Measurements from ENCODE around the gene RNF31. TPM values are rescaled to one million over a fixed set of nuclear protein-coding genes. Genes with fewer than 3 reads are reported as not detected.

Gene RNF31
- total RNA-seq, 1 experiment from 2014 or later: 69.6 TPM

GRCh38 chr14:24184104-24184970 lies 37.0 kb downstream of the RNF31 start:
- no peaks in the 10 kb centered on the region for H3K27me3 ChIP-seq (ENCODE audit: low read length)
- no peak overlapping the region for H3K9ac ChIP-seq (ENCODE audit: low read length)
- BruUV-seq (replicated peaks): no TSS peak
- no peak overlapping the region for H3K4me3 ChIP-seq (ENCODE audit: low read length)
- no peak overlapping the region for H3K27ac ChIP-seq (ENCODE audit: low read length)
- intact Hi-C loops (cut with micrococcal nuclease): no loop called here
- H3F3A ChIP-seq (ENCODE audit: low read length, unreplicated experiment): no peaks in the 10 kb centered on the region
- no peak for TF ChIP-seq EZH2phosphoT487 (IDR thresholded peaks at IDR 0.05; ENCODE audit: borderline replicate concordance, low read length)
- TF ChIP-seq EZH2 (IDR thresholded peaks at IDR 0.05; ENCODE audit: low read length, unreplicated experiment): no peak
- TF ChIP-seq CTCF (conservative IDR thresholded peaks at IDR 0.05; ENCODE audit: low read depth, low read length): no peak
- H3K4me2 ChIP-seq (ENCODE audit: low read length): no peak overlapping the region
- H3K36me3 ChIP-seq (ENCODE audit: low read depth, low read length): peaks cover 41% of the 10 kb centered on the region; the same call in 1 of the 2 replicates
- no peak for ATAC-seq
- no peak overlapping the region for H2AFZ ChIP-seq (ENCODE audit: low read length)
- peaks cover 8% of the 10 kb centered on the region for H3K4me1 ChIP-seq (ENCODE audit: insufficient read depth, low read length)
- peaks cover 25% of the 10 kb centered on the region for H3K79me2 ChIP-seq (ENCODE audit: low read length)
- no peak for DNase-seq
- CTCF ChIA-PET: no interaction called here
- no peaks in the 10 kb centered on the region for H4K20me1 ChIP-seq (ENCODE audit: low read length)
- no peaks in the 10 kb centered on the region for H3K9me2 ChIP-seq (replicated peaks; ENCODE audit: low read length)
- POLR2A ChIA-PET (ENCODE audit: unreplicated experiment): no interaction called here
- no peaks in the 10 kb centered on the region for H3K9me3 ChIP-seq (ENCODE audit: low read length)

GRCh38 chr14:24185026-24185425 lies 37.7 kb downstream of the RNF31 start:
- Histone ChIP-seq H3K36me3 (ENCODE audit: low read depth, low read length) (peaks cover 37% of the 10 kb centered on the region; the same call in 1 of the 2 replicates), H3K79me2 (ENCODE audit: low read length) (peaks cover 25% of the 10 kb centered on the region), H3K27ac (ENCODE audit: low read length) (no peak overlapping the region), H3K4me3 (ENCODE audit: low read length) (no peak overlapping the region), H3F3A (ENCODE audit: low read length, unreplicated experiment) (no peaks in the 10 kb centered on the region), H3K27me3 (ENCODE audit: low read length) (no peaks in the 10 kb centered on the region), H3K9me2 (replicated peaks; ENCODE audit: low read length) (no peaks in the 10 kb centered on the region), H4K20me1 (ENCODE audit: low read length) (no peaks in the 10 kb centered on the region), H3K4me1 (ENCODE audit: insufficient read depth, low read length) (peaks cover 8% of the 10 kb centered on the region), H3K4me2 (ENCODE audit: low read length) (no peak overlapping the region), H2AFZ (ENCODE audit: low read length) (no peak overlapping the region), H3K9me3 (ENCODE audit: low read length) (no peaks in the 10 kb centered on the region), H3K9ac (ENCODE audit: low read length) (no peak overlapping the region)
- ATAC-seq (no peak), DNase-seq (no peak)
- ChIA-PET CTCF (no interaction called here), POLR2A (ENCODE audit: unreplicated experiment) (no interaction called here)
- TF ChIP-seq EZH2 (IDR thresholded peaks at IDR 0.05; ENCODE audit: low read length, unreplicated experiment) (no peak), EZH2phosphoT487 (IDR thresholded peaks at IDR 0.05; ENCODE audit: borderline replicate concordance, low read length) (no peak), CTCF (conservative IDR thresholded peaks at IDR 0.05; ENCODE audit: low read depth, low read length) (no peak)
- no TSS peak for BruUV-seq (replicated peaks)
- intact Hi-C loops (cut with micrococcal nuclease): no loop called here

GRCh38 chr14:24185741-24186140 lies 38.4 kb downstream of the RNF31 start:
- intact Hi-C loops (cut with micrococcal nuclease): no loop called here
- Histone ChIP-seq H4K20me1 (ENCODE audit: low read length) (no peaks in the 10 kb centered on the region), H3K4me1 (ENCODE audit: insufficient read depth, low read length) (peaks cover 8% of the 10 kb centered on the region), H3K4me2 (ENCODE audit: low read length) (no peak overlapping the region), H2AFZ (ENCODE audit: low read length) (no peak overlapping the region), H3K27me3 (ENCODE audit: low read length) (no peaks in the 10 kb centered on the region), H3K36me3 (ENCODE audit: low read depth, low read length) (peaks cover 31% of the 10 kb centered on the region; the same call in 1 of the 2 replicates), H3K79me2 (ENCODE audit: low read length) (peaks cover 25% of the 10 kb centered on the region), H3K9ac (ENCODE audit: low read length) (no peak overlapping the region), H3F3A (ENCODE audit: low read length, unreplicated experiment) (no peaks in the 10 kb centered on the region), H3K9me2 (replicated peaks; ENCODE audit: low read length) (no peaks in the 10 kb centered on the region), H3K4me3 (ENCODE audit: low read length) (no peak overlapping the region), H3K27ac (ENCODE audit: low read length) (no peak overlapping the region), H3K9me3 (ENCODE audit: low read length) (no peaks in the 10 kb centered on the region)
- POLR2A ChIA-PET (ENCODE audit: unreplicated experiment): no interaction called here
- CTCF ChIA-PET: no interaction called here
- ATAC-seq (no peak), DNase-seq (no peak)
- TF ChIP-seq EZH2phosphoT487 (IDR thresholded peaks at IDR 0.05; ENCODE audit: borderline replicate concordance, low read length) (no peak), CTCF (conservative IDR thresholded peaks at IDR 0.05; ENCODE audit: low read depth, low read length) (no peak), EZH2 (IDR thresholded peaks at IDR 0.05; ENCODE audit: low read length, unreplicated experiment) (no peak)
- BruUV-seq (replicated peaks): no TSS peak
